PC-9 (cell line): ENCODE measurements around the gene HS6ST3. TPM values are rescaled to one million over a fixed set of nuclear protein-coding genes. Genes with fewer than 3 reads are reported as not detected.

Experiments used
- BruUV-seq: library from RNA; stranded (reverse); fragments of 400-500 nt; replicated peaks from 2 replicates; lab custom pipeline; 2021; lab: Mats Ljungman, UMichigan
- CTCF ChIA-PET: fragments of 300-600 bp; sonication (Branson Sonifier 250); formaldehyde crosslinking; loops from one replicate; lab custom pipeline; 2022; ENCODE audit warnings: antibody characterized with exemption; lab: Charles Lee
- POLR2A ChIA-PET: fragments of 300-600 bp; sonication (Branson Sonifier 250); formaldehyde crosslinking; loops from one replicate; lab custom pipeline; 2022; ENCODE audit warnings: antibody characterized with exemption; ENCODE audit not compliant: unreplicated experiment; lab: Charles Lee
- DNase-seq, 2 experiments: peaks; one replicate each; pipeline versions ENCODE4 v3.0.0 to v3.0.0-alpha.2; 2015 to 2022; ENCODE audit warnings: mixed read lengths in 1 of 2
- H2AFZ ChIP-seq: fragments of 200-600 bp; sonication (generic); 2 replicates; pipeline ENCODE4 v1.8.1; 2017; ENCODE audit warnings: antibody characterized with exemption
- H3F3A ChIP-seq: fragments of 200-600 bp; sonication (generic); 2 replicates; pipeline ENCODE4 v1.8.1; 2017; ENCODE audit warnings: antibody characterized with exemption, mild to moderate bottlenecking, low read depth; ENCODE audit not compliant: insufficient read depth
- H3K27ac ChIP-seq: fragments of 200-600 bp; sonication (generic); 2 replicates; pipeline ENCODE4 v1.6.1; 2016; ENCODE audit warnings: mixed run types
- H3K27me3 ChIP-seq: fragments of 200-600 bp; sonication (generic); 2 replicates; pipeline ENCODE4 v1.6.1; 2016; ENCODE audit warnings: low read depth, mixed run types; ENCODE audit not compliant: insufficient read depth
- H3K36me3 ChIP-seq: fragments of 200-600 bp; sonication (generic); 2 replicates; pipeline ENCODE4 v1.6.1; 2016; ENCODE audit warnings: low read depth, mixed run types
- H3K4me1 ChIP-seq: fragments of 200-600 bp; sonication (generic); replicated peaks from 2 replicates; pipeline ENCODE4 v1.6.1; 2016; ENCODE audit warnings: mixed run types; ENCODE audit not compliant: insufficient read depth
- H3K4me2 ChIP-seq: fragments of 200-600 bp; sonication (generic); 2 replicates; pipeline ENCODE4 v1.6.1; 2017; ENCODE audit warnings: mixed run types
- H3K4me3 ChIP-seq: fragments of 200-600 bp; sonication (generic); 2 replicates; pipeline ENCODE4 v1.6.1; 2016; ENCODE audit warnings: mixed run types
- H3K79me2 ChIP-seq: fragments of 200-600 bp; sonication (generic); 2 replicates; pipeline ENCODE4 v1.6.1; 2017; ENCODE audit warnings: low read depth, mixed run types
- H3K9me2 ChIP-seq: fragments of 200-600 bp; sonication (generic); 2 replicates; pipeline ENCODE4 v1.8.1; 2017; ENCODE audit warnings: mild to moderate bottlenecking; ENCODE audit not compliant: insufficient read depth
- H3K9me3 ChIP-seq: fragments of 200-600 bp; sonication (generic); 2 replicates; pipeline ENCODE4 v1.8.1; 2016; ENCODE audit warnings: low read depth; ENCODE audit not compliant: insufficient read depth
- H4K20me1 ChIP-seq: fragments of 200-600 bp; sonication (generic); 2 replicates; pipeline ENCODE4 v1.8.1; 2017; ENCODE audit not compliant: insufficient read depth
- CTCF ChIP-seq: fragments of 200-600 bp; sonication (generic); conservative IDR thresholded peaks from 2 replicates; pipeline ENCODE4 v1.6.1; 2017; ENCODE audit warnings: mixed run types, antibody characterized with exemption, mild to moderate bottlenecking, moderate library complexity
- EZH2 ChIP-seq: fragments of 200-600 bp; sonication (generic); IDR thresholded peaks from 2 replicates; pipeline ENCODE4 v1.8.0; 2017; ENCODE audit warnings: antibody characterized with exemption, low read depth
- intact Hi-C: fragments of 100-400 bp; cut with micrococcal nuclease; formaldehyde crosslinking; loops from one replicate; pipeline ENCODE4 v1.10.0; 2022; ENCODE audit not compliant: unreplicated experiment
- total RNA-seq: library from RNA; stranded (reverse); gene quantifications from 2 replicates; pipeline ENCODE4 v1.2.3, GENCODE V29; 2021

The HS6ST3 gene
- total RNA-seq, 1 experiment from 2014 or later, result not detected

- Histone ChIP-seq H3K4me3 (no peak overlapping the region), H3K9me3 (no peaks in the 10 kb centered on the region), H3K27ac (no peak overlapping the region), H3K27me3 (no peaks in the 10 kb centered on the region), H2AFZ (no peak overlapping the region), H3K4me2 (no peak overlapping the region), H3K79me2 (no peaks in the 10 kb centered on the region), H3K36me3 (no peaks in the 10 kb centered on the region), H3F3A (no peaks in the 10 kb centered on the region), H3K9me2 (no peaks in the 10 kb centered on the region), H3K4me1 (no peaks in the 10 kb centered on the region), H4K20me1 (no peaks in the 10 kb centered on the region)
- TF ChIP-seq EZH2, result no peak
- no peak for TF ChIP-seq CTCF
- BruUV-seq, result no TSS peak
- ChIA-PET POLR2A (no interaction called here), CTCF (no interaction called here)
- DNase-seq, result no peak
- intact Hi-C loops, result no loop called here
Observed at GRCh38 chr13:96273196-96273595, 183.3 kb downstream of the HS6ST3 start.

GRCh38 chr13:96274046-96274445 is 184.1 kb downstream of the HS6ST3 start:
- no peaks in the 10 kb centered on the region for H3K36me3 ChIP-seq
- intact Hi-C loops, result no loop called here
- H3K4me1 ChIP-seq, result no peaks in the 10 kb centered on the region
- H3K27me3 ChIP-seq, result no peaks in the 10 kb centered on the region
- ChIA-PET POLR2A (no interaction called here), CTCF (no interaction called here)
- H3F3A ChIP-seq, result no peaks in the 10 kb centered on the region
- no peak overlapping the region for H3K4me3 ChIP-seq
- no peak overlapping the region for H3K4me2 ChIP-seq
- no peak for DNase-seq
- no peak overlapping the region for H3K27ac ChIP-seq
- TF ChIP-seq CTCF, result no peak
- TF ChIP-seq EZH2, result no peak
- BruUV-seq, result no TSS peak
- no peak overlapping the region for H2AFZ ChIP-seq
- no peaks in the 10 kb centered on the region for H3K9me3 ChIP-seq
- H4K20me1 ChIP-seq, result no peaks in the 10 kb centered on the region
- no peaks in the 10 kb centered on the region for H3K79me2 ChIP-seq
- H3K9me2 ChIP-seq, result no peaks in the 10 kb centered on the region

- H3F3A ChIP-seq, result no peaks in the 10 kb centered on the region
- no peaks in the 10 kb centered on the region for H3K9me3 ChIP-seq
- H3K27ac ChIP-seq, result no peak overlapping the region
- CTCF ChIA-PET, result no interaction called here
- H3K36me3 ChIP-seq, result no peaks in the 10 kb centered on the region
- no peak for TF ChIP-seq EZH2
- no peak for TF ChIP-seq CTCF
- BruUV-seq, result no TSS peak
- H3K4me1 ChIP-seq, result no peaks in the 10 kb centered on the region
- H2AFZ ChIP-seq, result no peak overlapping the region
- H3K4me3 ChIP-seq, result no peak overlapping the region
- H3K9me2 ChIP-seq, result no peaks in the 10 kb centered on the region
- intact Hi-C loops, result no loop called here
- no peaks in the 10 kb centered on the region for H4K20me1 ChIP-seq
- no peak overlapping the region for H3K4me2 ChIP-seq
- no peak for DNase-seq
- no peaks in the 10 kb centered on the region for H3K27me3 ChIP-seq
- H3K79me2 ChIP-seq, result no peaks in the 10 kb centered on the region
- POLR2A ChIA-PET, result no interaction called here
Observed at GRCh38 chr13:96279904-96280303, 190.0 kb downstream of the HS6ST3 start.
